ENCODE measurements around the gene PRSS36.
"Not testable (repeated sequence)": the region's sequence is repeated elsewhere in the genome, so short reads cannot be mapped to it uniquely, and the experiment has no call there.

The PRSS36 gene

GRCh38 chr16:31148281-31148728 is 1.6 kb downstream of the PRSS36 start:
- Histone ChIP-seq H3K9me3 (replicated peaks; ENCODE audit: low read length) (no peaks in the 10 kb centered on the region), H3K4me3 (ENCODE audit: low read length) (no peak overlapping the region), H3K4me1 (ENCODE audit: control insufficient read depth, insufficient read depth, low read length) (no peaks in the 10 kb centered on the region), H3K4me2 (ENCODE audit: low read length) (no peak overlapping the region), H3K36me3 (ENCODE audit: insufficient read depth, low read length) (no peaks in the 10 kb centered on the region), H3K27me3 (ENCODE audit: control insufficient read depth, insufficient read depth, low read length) (peaks cover 40% of the 10 kb centered on the region), H3K9ac (ENCODE audit: low read depth, low read length) (no peak overlapping the region)

- H3K36me3 ChIP-seq (ENCODE audit: insufficient read depth, low read length) = no peaks in the 10 kb centered on the region
- no peak overlapping the region for H3K4me3 ChIP-seq (ENCODE audit: low read length)
- H3K9ac ChIP-seq (ENCODE audit: low read depth, low read length) = no peak overlapping the region
- H3K27me3 ChIP-seq (ENCODE audit: control insufficient read depth, insufficient read depth, low read length) = peaks cover 40% of the 10 kb centered on the region
- peaks cover 3% of the 10 kb centered on the region for H3K4me1 ChIP-seq (ENCODE audit: control insufficient read depth, insufficient read depth, low read length)
- H3K9me3 ChIP-seq (replicated peaks; ENCODE audit: low read length) = no peaks in the 10 kb centered on the region
- H3K4me2 ChIP-seq (ENCODE audit: low read length) = no peak overlapping the region
Observed at GRCh38 chr16:31147574-31147973, 2.3 kb downstream of the PRSS36 start.

DNA sequence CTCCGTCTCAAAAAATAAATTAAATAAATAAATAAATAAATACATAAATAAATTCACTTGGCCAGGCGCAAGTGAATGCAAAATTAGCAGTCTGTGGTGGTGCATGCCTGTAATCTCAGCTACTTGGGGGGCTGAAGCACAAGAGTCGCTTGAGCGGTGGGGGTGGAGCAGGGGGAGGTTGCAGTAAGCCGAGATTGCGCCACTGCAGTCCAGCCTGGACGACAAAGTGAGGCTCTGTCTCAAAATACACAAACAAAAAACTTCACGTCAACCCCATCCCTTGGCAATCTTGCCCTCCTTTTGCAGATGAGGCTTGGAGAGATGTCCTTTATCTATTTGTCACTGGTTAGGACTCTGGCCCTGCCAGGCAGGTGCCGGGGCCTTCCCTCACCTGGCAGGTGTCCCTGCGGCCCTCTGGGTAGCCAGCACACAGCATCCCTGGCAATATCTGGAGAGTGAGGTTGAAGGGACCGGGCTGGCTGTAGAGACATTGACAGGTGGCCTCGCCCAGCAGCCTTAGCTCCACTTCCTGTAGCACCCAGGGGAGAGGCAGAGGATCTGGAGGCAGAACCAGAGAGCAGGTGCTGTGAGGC is 4.4 kb downstream of the PRSS36 start:
- no peak overlapping the region for H3K9ac ChIP-seq (ENCODE audit: low read depth, low read length)
- H3K4me3 ChIP-seq (ENCODE audit: low read length) = no peak overlapping the region
- peaks cover 14% of the 10 kb centered on the region for H3K4me1 ChIP-seq (ENCODE audit: control insufficient read depth, insufficient read depth, low read length)
- no peaks in the 10 kb centered on the region for H3K9me3 ChIP-seq (replicated peaks; ENCODE audit: low read length)
- peaks cover 38% of the 10 kb centered on the region for H3K27me3 ChIP-seq (ENCODE audit: control insufficient read depth, insufficient read depth, low read length)
- no peak overlapping the region for H3K4me2 ChIP-seq (ENCODE audit: low read length)
- H3K36me3 ChIP-seq (ENCODE audit: insufficient read depth, low read length) = no peaks in the 10 kb centered on the region

DNA sequence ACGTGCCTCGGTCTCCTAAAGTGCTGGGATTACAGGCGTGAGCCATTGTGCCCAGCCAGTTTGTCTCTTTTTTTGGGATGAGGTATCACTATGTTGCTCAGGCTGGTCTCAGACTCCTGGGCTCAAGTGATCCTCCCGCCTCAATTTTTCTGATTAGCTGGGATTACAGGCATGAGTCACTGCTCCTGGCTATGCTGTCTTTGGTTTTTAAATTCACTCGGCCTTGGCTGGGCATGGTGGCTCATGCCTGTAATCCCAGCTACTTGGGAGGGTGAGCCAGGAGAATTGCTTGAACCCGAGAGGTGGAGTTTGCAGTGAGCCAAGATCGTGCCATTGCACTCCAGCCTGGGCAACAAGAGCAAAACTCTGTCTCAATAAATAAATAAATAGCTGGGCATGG is 5.4 kb downstream of the PRSS36 start:
- not testable (repeated sequence) for H3K9me3 ChIP-seq (replicated peaks; ENCODE audit: low read length); H3K36me3 ChIP-seq (ENCODE audit: insufficient read depth, low read length); H3K4me3 ChIP-seq (ENCODE audit: low read length); H3K9ac ChIP-seq (ENCODE audit: low read depth, low read length); H3K4me2 ChIP-seq (ENCODE audit: low read length)
- Histone ChIP-seq H3K27me3 (ENCODE audit: control insufficient read depth, insufficient read depth, low read length) (peaks cover 37% of the 10 kb centered on the region), H3K4me1 (ENCODE audit: control insufficient read depth, insufficient read depth, low read length) (peaks cover 14% of the 10 kb centered on the region)

DNA sequence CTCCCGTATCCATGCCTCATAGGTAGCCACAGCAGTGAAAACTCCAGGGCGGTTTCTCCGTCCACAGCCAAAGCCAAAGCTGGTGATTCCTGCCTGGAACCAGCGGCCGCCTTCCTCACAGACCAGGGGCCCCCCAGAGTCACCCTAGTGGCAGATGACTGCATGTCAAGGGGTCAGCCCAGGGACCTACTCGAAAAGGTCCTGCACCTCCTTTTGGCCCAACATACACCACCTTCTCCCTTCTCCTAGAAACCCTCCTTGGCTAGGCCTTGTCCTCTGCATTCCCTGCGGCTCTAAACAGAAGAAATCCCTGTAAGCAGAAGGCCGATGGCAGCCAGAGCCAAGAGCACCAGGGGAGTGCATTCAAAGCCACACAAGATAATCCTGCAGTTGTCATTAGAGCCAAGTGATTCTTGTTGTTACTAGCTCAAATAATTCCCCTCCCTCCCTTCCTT is 6.1 kb downstream of the PRSS36 start:
- no peaks in the 10 kb centered on the region for H3K36me3 ChIP-seq (ENCODE audit: insufficient read depth, low read length)
- no peak overlapping the region for H3K9ac ChIP-seq (ENCODE audit: low read depth, low read length)
- H3K4me1 ChIP-seq (ENCODE audit: control insufficient read depth, insufficient read depth, low read length) = peaks cover 21% of the 10 kb centered on the region
- no peak overlapping the region for H3K4me3 ChIP-seq (ENCODE audit: low read length)
- H3K27me3 ChIP-seq (ENCODE audit: control insufficient read depth, insufficient read depth, low read length) = peaks cover 32% of the 10 kb centered on the region
- H3K4me2 ChIP-seq (ENCODE audit: low read length) = no peak overlapping the region
- H3K9me3 ChIP-seq (replicated peaks; ENCODE audit: low read length) = no peaks in the 10 kb centered on the region

GRCh38 chr16:31143011-31143693 is 6.7 kb downstream of the PRSS36 start:
- Histone ChIP-seq H3K4me1 (ENCODE audit: control insufficient read depth, insufficient read depth, low read length) (peaks cover 26% of the 10 kb centered on the region), H3K36me3 (ENCODE audit: insufficient read depth, low read length) (no peaks in the 10 kb centered on the region), H3K4me2 (ENCODE audit: low read length) (peak overlapping the region; percentile 95), H3K9me3 (replicated peaks; ENCODE audit: low read length) (no peaks in the 10 kb centered on the region), H3K27me3 (ENCODE audit: control insufficient read depth, insufficient read depth, low read length) (peaks cover 26% of the 10 kb centered on the region), H3K4me3 (ENCODE audit: low read length) (peak overlapping the region; percentile 71), H3K9ac (ENCODE audit: low read depth, low read length) (peak overlapping the region; percentile 73)

DNA sequence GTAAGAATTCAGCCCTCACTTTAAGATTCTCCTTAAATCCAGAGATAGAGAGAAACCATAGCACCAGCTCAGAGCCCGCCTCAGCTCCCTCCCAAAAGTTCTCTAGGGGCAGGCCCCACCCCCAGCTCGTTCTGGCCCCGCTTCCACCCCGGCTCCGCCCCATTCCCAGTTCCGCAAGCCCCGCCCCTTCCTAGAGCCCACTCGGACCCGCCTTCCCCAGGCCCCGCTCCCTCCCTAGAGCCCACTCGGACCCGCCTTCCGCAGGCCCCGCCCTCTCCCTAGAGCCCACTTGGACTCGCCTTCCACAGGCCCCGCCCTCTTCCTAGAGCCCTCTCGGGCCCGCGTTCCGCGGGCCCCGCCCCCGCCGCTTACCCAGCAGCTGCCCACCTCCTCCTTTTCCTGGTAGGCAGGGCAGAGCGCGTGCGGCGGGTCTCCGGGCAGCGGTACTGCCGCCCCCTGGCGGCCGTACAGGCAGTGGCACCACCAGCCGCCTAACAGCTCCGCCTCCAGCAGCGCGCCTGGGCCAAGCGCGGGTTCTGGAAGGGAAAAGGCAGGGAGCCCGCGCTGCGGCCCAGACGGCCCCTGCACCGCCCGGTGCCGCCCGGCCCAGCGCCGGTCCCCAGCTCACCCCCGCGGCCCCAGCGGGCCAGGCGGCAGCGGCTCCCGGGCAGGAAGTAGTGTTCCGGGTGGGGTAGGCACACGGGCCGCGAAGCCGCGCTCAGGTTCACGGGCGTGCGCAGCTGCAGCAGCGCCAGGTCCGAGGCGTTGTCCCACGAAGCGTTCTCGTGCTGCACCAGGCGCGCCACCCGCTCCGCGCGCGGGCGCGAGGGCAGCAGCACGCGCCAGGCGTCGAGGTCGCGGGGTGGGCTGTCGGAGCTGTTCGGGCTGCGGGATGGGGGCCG is 7.5 kb downstream of the PRSS36 start:
- Histone ChIP-seq H3K27me3 (ENCODE audit: control insufficient read depth, insufficient read depth, low read length) (peaks cover 18% of the 10 kb centered on the region), H3K9ac (ENCODE audit: low read depth, low read length) (peak overlapping the region; percentile 73), H3K36me3 (ENCODE audit: insufficient read depth, low read length) (no peaks in the 10 kb centered on the region), H3K9me3 (replicated peaks; ENCODE audit: low read length) (no peaks in the 10 kb centered on the region), H3K4me3 (ENCODE audit: low read length) (peak overlapping the region; percentile 71), H3K4me1 (ENCODE audit: control insufficient read depth, insufficient read depth, low read length) (peaks cover 27% of the 10 kb centered on the region), H3K4me2 (ENCODE audit: low read length) (peak overlapping the region; percentile 95)

GRCh38 chr16:31141489-31142108 is 8.3 kb downstream of the PRSS36 start:
- Histone ChIP-seq H3K9me3 (replicated peaks; ENCODE audit: low read length) (no peaks in the 10 kb centered on the region), H3K4me3 (ENCODE audit: low read length) (peak overlapping the region; percentile 46), H3K36me3 (ENCODE audit: insufficient read depth, low read length) (no peaks in the 10 kb centered on the region), H3K4me1 (ENCODE audit: control insufficient read depth, insufficient read depth, low read length) (peaks cover 27% of the 10 kb centered on the region), H3K4me2 (ENCODE audit: low read length) (peak overlapping the region; percentile 75), H3K9ac (ENCODE audit: low read depth, low read length) (peak overlapping the region; percentile 44), H3K27me3 (ENCODE audit: control insufficient read depth, insufficient read depth, low read length) (peaks cover 11% of the 10 kb centered on the region)

DNA sequence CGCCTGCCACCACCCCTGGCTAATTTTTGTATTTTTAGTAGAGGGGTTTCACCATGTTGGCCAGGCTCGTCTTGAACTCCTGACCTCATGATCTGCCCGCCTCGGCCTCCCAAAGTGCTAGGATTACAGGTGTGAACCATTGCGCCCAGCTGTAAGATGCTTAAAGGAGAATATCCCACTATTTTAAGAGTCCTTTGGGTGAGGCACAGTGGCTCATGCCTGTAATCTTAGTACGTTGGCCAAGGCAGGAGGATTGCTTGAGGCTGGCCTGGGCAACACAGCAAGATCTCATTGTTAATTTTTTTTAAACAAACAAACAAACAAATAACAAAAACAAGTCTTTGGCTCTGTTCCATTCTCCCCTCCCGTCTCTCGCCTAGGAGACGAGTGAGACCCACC is 8.8 kb downstream of the PRSS36 start:
- H3K9ac ChIP-seq (ENCODE audit: low read depth, low read length); H3K9me3 ChIP-seq (replicated peaks; ENCODE audit: low read length); H3K36me3 ChIP-seq (ENCODE audit: insufficient read depth, low read length); H3K27me3 ChIP-seq (ENCODE audit: control insufficient read depth, insufficient read depth, low read length): not testable (repeated sequence)
- H3K4me1 ChIP-seq (ENCODE audit: control insufficient read depth, insufficient read depth, low read length) = peaks cover 27% of the 10 kb centered on the region
- H3K4me3 ChIP-seq (ENCODE audit: low read length) = peak overlapping the region; percentile 46
- H3K4me2 ChIP-seq (ENCODE audit: low read length) = peak overlapping the region; percentile 75

DNA sequence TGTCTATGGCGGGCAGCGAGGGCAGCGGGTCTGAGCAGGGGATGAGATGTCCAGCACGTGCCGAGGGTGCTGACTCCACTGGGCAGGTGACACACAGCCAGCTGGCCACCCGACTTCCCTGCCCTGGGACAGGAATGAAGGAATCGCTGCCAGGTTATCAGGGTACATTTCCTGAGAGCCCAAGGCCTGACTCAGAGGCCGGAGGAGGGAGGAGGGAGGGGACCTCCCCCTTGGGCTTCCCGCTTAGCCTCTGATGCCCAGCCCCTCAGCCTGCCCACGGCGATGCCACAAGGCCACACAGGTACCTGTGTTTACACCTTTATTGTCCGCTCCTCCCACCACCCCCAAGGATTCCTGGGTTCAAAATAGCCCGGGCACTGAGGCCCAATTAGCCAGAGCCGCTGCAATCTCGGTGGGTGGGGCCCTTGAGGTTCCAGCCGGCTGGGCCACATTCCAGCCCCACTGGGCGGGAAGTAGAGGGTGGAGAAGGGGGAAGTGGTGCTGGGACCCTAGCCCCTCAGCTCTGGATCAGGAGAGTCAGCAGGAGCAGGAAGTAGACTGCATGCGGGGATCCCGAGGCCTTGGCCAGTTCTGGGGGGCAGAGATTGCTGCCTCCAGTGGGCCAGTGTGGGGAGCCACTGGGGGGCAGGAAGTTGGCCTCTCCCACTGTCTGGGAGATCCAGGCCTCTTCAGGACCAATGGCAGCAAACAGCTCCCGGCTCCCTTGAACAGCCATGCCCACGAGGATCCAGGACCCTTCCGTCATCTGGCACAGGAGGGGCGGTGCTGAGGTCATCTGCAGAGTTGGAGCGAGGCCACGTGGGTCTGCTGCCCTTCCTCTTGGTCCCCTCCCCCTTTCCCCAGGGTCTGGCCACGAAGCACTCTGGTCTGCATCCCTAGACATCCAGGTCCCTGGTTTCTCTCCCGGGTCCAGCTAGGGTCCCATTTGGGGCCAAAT is 11.0 kb downstream of the PRSS36 start:
- H3K9me3 ChIP-seq (replicated peaks; ENCODE audit: low read length) = no peaks in the 10 kb centered on the region
- H3K4me3 ChIP-seq (ENCODE audit: low read length) = no peak overlapping the region
- H3K36me3 ChIP-seq (ENCODE audit: insufficient read depth, low read length) = no peaks in the 10 kb centered on the region
- H3K4me2 ChIP-seq (ENCODE audit: low read length) = peak overlapping the region; percentile 28
- H3K4me1 ChIP-seq (ENCODE audit: control insufficient read depth, insufficient read depth, low read length) = peaks cover 30% of the 10 kb centered on the region
- H3K27me3 ChIP-seq (ENCODE audit: control insufficient read depth, insufficient read depth, low read length) = no peaks in the 10 kb centered on the region
- H3K9ac ChIP-seq (ENCODE audit: low read depth, low read length) = no peak overlapping the region

Measured in skeletal muscle satellite cell (primary cell).